LNCAP (cell line): ENCODE data around the gene LIMCH1.

Experiments
- TF ChIP-seq, protein P1 (sequence below): fragments of 450-650 bp; IDR thresholded peaks from 2 replicates; pipeline ENCODE4 v1.5.1; 2017; ENCODE audit warnings: mild to moderate bottlenecking

LIMCH1 gene

DNA sequence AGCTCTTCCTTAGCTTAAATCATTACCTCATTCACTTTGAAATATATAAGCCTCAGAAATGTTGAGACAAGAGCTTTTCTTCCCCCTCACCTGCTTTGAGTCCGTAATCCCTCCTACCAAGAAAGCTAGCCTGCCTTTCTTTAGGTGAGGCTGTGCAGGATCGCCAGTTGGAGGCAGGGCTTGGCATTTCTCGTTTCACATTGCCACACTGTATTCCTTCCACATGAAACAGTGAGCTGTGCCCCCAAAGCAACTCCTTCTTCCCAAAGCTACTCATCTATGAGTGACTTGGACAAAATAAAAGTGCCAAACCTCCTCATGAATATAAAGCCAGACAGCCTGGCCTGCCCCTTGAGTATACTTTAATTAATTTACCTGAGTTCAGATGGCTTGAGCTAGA is 86.8 kb downstream of the LIMCH1 start:
- TF ChIP-seq, protein P1, sequence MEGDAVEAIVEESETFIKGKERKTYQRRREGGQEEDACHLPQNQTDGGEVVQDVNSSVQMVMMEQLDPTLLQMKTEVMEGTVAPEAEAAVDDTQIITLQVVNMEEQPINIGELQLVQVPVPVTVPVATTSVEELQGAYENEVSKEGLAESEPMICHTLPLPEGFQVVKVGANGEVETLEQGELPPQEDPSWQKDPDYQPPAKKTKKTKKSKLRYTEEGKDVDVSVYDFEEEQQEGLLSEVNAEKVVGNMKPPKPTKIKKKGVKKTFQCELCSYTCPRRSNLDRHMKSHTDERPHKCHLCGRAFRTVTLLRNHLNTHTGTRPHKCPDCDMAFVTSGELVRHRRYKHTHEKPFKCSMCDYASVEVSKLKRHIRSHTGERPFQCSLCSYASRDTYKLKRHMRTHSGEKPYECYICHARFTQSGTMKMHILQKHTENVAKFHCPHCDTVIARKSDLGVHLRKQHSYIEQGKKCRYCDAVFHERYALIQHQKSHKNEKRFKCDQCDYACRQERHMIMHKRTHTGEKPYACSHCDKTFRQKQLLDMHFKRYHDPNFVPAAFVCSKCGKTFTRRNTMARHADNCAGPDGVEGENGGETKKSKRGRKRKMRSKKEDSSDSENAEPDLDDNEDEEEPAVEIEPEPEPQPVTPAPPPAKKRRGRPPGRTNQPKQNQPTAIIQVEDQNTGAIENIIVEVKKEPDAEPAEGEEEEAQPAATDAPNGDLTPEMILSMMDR, result no peak

- TF ChIP-seq, protein P1, result no peak
Measured at GRCh38 chr4:41625531-41625930, 87.6 kb downstream of the LIMCH1 start.

DNA sequence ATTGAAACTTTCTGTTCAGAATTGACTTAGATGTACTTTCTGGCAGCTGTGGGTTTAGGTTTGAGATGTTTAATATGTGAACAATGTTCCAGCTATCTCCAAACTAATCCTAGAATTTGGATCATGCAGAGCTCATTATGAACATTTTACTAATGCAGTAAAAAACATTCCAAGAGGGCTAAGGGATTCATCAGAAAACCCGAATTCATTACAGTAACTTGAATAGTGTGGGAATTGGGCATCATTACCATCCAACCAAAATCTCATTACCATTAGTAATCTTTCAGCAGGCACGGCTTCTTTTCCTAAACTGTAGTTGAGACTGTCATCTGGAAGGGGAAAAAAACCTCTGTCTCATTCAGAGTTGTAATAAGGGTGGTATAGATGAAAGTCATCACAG is 91.0 kb downstream of the LIMCH1 start:
- TF ChIP-seq, protein P1, result no peak

DNA sequence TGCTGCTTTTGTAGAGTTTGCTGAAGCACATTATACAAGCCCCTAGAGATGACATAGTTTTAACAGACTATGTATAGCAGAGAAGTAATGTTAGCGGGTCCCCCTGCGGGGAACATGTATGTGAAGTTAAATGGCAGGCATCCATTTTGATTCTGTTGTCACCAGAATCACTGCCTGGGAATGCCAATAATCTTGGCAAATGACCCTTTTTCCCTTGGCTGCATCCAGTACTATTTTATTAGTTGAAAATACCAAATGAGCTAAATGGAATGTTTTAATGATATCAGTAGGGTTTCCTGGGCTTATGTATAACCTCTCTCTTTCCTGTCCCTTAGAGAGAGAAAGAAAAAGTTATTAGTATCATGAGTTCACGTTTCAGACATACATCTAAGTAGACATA is 93.6 kb downstream of the LIMCH1 start:
- TF ChIP-seq, protein P1, result no peak

DNA sequence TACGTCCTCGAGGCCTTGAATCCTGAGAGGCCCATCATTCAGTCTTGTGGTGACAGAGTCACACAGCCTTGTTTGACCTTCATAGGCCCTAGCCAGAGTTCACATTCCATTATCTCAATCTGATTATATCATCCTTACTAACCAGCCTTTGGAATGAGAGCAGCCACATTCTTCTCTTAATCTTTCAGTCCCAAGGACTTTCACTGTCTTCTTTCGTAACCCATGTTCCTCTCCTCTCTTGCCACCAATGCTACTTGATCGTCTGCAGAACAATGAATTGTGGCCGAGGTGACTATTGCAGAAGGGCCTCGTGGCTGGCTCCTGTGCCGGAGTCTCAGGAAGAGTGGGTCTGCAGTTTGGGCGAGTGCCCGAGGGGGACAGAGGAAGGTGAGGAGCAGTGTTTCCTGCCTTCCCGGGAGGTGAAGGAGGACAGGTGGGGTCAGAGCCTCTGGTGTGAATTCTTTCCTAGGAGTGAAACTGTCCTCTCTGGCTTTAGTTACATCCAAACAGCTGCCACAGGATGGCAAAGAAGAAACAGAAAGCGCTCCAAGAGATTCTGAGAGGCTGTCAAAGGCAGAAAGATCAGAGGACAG is 94.6 kb downstream of the LIMCH1 start:
- TF ChIP-seq, protein P1, result no peak

GRCh38 chr4:41633321-41633720 is 95.4 kb downstream of the LIMCH1 start:
- TF ChIP-seq, protein P1, result no peak

GRCh38 chr4:41635441-41635840 is 97.5 kb downstream of the LIMCH1 start:
- TF ChIP-seq, protein P1, result no peak

DNA sequence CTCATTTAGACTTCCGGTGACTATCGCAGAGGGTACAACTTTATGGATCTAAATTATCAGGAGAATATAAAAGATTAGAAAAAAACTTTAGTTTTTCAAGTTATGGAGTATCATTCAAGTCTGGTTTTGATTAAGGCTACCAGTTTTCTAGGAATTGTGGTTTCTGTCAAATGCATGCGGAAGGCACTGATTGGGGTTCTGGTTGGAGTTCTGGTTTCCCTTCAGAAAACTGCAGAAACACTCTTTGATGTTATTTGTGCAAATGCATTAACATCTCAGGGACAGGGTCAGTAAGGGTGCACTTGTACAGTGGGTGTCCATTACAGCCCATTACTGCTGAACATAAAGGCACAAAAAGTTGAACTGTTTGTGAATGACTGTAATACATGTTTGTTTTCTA is 100.2 kb downstream of the LIMCH1 start:
- TF ChIP-seq, protein P1, result no peak
